Measurements from ENCODE around the gene GABRD.
A peak's percentile ranks its signal among the peaks of the same experiment; 100 is the strongest.

Gene GABRD

DNA sequence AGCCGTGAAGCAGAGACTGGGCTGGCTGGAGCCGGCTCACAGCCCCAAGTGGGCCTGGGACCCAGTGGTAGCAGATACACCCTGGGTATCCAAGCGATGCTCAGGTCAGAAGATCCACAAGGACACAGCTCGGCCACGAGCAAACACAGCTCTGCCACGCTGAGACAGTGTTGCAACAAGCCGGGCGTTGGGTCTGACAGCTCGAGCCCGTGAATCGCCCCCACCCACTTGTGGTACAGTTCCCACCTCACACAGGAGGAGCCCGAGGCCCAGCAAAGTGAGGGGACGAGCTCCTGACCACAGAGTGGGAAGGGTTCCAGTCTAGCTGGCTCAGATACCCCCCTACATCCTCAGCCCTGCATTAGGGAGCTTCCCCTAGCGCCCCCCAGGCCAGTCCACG lies 22.2 kb downstream of the GABRD start:
- no peak for DNase-seq

DNA sequence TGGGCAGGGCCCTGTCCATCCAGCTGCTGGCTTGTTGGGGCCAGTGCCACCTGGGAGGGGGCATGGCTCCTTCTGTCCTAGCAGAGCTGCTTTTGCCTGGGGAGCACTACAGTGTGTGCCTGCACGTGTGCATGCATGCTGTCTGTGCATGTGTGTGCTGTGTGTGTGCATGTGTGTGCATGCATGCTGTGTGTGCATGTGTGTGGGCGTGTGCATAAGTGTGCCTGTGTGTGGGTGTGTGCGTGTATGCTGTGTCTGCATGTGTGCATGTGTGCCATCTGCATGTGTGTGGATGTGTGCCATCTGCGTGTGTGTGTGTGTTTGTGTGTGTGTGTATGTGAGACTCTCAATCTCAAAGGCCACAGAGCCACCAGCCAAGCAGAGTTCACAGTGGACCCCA lies 22.7 kb downstream of the GABRD start:
- no peak for DNase-seq

DNA sequence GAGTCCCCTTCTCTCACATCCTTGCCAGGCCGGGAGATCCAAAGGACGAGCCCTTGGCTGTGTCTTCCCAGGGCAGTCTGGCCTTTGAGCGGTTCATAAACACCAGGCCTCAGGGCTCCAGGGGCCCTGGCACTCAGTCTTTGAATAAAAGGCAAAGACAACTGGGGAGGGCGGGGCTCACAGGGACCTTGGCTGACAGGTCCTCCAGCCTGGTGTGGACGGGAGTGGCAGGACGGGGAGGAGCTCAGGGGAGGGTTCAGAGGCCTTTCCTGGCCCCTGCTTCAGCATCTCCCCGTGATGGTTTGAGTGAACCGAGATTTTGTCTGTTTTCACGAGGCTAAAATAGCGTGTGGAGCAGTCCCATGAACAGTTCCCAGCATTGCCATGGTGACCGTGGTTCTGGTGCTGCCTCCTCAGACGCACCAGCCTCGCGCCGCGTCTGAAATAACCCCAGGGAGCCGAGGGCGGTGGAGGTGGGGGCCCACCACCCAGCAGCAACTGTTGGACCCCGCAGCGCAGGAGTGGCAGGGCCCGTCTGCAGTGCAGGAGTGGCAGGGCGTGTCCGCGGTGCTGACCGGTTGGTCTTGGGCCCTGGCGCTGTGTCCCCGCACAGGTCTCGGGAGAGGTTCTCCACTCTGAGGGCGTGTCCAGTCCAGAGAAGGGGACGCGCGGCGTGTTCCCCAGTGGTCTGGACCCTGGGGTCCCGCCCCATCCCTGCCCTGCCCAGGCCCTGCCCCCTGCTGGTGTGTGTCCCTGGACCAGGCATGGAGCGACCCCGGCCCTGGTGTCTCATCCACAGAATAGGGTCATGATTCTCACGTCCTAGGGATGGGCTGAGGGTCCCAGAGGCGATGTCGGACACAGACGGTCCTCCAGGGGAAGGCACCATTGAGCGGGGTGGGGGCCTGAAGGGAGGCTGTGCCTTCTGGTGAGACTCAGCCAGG lies 24.0 kb downstream of the GABRD start:
- DNase-seq: no peak

DNA sequence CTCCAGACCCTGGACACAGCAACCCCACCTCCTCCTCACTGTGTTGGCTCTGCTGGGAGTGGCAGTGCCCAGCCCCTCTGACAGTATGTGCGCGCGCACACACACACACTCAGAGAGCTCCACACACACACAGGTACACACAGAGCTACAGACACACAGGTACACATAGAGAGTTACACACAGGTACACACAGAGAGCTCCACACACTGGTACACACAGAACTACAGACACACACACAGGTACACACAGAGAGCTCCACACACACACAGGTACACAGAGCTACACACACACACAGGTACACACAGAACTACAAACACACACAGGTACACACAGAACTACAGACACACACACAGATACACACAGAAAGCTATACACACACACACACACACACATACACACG lies 24.7 kb downstream of the GABRD start:
- DNase-seq: no peak

DNA sequence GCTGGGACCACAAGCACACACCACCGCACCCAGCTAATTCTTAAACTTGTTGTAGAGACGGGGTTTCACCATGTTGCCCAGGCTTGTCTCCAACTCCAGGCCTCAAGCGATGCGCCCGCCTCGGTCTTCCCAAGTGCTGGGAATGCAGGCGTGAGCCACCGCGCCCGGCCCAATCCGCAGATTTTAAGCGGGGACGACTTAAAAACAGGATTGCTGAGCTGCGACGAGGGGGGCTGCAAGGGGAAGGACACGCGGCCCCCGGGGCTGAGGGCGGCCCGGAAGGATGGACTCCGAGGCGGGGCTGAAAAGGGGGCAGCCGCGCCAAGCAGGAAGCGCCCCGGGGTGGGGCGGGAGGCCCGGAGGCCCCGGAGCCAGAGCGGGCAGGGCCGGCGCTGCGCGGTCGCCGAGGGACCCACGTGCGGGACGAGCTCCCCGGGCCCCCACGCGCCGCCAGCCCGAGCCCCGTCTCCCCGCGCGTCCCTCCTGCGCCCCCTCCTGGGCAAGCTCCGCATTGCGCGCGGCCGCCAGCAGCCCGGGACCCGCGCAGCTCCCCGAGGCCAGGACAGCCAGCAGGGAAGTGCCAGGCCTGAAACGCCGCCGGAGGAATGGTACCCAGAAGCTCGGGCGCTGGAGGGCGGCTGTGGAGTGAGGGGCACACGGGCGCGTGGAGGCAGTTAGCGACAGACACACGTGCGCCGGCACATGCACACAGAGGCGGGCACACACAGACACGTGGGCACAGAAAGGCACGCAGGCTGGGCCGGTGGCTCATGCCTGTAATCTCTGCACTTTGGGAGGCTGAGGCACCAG lies 25.6 kb downstream of the GABRD start:
- peak; percentile 74 for DNase-seq

DNA sequence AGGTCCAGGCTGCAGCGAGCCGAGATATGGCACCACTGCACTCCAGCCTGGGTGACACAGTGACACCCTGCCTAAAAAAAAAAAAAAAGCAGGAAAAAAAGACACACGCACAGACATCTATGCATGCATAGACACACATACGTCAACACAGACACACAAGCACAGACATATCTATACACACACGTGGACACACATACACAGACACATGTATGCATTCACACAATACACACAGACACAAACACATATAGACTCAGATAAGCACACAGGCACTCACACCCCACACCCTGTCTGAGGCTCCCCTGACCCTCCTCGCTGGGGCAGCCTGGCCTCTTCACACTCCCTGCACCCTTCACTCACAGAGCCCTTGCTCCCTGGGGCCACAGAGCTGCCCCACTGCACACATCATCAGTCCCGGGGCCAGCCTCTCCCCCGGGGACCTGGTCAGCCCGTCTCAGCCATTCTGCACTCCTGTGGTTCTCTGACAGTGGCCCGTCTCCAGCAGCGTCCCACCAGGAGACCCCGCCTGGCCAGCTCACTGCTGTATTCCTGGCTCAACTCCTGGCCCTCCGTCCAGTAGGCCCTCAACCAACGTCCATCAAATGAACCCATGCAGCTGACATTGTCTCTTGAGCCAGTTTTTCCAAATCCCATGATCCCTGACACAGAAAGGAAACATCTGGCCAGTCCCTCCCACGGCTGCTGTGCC lies 26.5 kb downstream of the GABRD start:
- DNase-seq: no peak

DNA sequence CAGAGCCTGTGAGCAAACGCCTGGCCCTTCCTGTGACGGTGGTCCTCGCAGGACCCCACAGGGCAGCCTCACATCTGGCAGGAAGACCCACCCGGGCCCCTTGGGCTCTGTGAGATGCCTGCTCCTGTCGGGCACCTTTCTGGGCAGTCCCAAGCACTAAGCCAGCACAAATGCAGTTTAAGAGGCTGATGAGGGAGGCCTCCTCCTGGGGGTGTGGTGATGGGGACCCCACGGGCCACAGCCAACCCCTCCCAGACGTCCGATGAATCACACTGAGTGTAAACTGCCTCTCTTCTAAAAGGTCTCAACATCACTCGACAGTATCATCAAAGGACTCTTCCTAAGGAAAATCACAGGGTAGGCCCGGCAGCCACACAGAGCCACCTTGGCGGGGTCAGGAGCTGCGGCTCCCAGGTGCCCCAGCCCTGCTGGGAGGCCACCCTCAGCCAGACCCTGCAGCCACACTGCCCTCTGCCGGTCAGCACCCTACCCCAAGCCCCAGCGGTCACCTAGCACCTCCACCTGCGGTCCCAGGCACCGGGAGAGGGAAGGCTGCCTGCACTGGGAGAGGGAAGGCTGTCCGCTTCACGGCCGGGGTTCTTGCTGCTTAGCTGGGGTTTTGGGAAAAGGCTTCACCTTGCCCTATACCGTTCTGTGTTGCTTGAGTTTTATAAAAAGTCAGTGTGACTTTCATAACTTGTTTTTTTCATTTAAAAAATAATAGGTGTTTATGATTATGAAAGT lies 27.2 kb downstream of the GABRD start:
- DNase-seq: peak; percentile 55

DNA sequence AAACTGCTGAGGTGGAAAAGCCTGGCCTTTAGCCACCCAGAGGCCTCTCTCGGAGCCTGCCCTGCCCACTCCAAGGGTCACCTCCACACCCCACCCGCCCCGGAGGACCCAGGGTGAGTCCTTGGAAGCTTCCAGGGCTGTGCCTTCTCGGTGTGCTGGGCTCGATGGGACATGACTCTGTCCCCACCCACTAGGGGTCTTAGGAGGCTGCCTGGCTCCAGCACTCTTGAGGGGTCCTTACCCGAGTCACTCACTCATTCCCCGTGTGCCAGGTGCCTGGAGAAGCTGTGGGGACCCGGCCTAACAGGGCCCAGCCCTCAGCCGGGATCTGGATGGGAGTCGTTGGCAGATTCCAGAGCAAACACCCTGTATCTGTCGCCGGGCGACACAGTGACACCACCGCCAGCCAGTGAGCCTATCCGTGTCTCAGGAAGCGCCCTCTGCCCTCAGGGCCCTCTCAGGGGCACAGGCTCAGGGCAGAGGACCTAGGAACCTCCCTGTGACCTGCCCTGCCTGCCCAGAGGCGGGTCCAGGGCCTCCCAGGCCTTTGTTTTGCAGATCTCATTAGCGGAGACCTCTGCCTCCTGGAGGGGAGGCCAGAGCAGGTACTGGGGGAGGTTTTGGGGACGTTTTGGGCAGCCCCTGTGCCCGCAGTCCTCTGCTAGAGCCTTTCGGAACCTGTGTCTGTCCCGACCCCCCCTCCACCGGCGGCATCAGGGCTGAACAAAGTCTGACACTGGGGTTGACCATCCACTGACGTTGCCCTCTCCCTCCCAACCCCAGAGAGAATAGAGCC lies 28.0 kb downstream of the GABRD start:
- no peak for DNase-seq

DNA sequence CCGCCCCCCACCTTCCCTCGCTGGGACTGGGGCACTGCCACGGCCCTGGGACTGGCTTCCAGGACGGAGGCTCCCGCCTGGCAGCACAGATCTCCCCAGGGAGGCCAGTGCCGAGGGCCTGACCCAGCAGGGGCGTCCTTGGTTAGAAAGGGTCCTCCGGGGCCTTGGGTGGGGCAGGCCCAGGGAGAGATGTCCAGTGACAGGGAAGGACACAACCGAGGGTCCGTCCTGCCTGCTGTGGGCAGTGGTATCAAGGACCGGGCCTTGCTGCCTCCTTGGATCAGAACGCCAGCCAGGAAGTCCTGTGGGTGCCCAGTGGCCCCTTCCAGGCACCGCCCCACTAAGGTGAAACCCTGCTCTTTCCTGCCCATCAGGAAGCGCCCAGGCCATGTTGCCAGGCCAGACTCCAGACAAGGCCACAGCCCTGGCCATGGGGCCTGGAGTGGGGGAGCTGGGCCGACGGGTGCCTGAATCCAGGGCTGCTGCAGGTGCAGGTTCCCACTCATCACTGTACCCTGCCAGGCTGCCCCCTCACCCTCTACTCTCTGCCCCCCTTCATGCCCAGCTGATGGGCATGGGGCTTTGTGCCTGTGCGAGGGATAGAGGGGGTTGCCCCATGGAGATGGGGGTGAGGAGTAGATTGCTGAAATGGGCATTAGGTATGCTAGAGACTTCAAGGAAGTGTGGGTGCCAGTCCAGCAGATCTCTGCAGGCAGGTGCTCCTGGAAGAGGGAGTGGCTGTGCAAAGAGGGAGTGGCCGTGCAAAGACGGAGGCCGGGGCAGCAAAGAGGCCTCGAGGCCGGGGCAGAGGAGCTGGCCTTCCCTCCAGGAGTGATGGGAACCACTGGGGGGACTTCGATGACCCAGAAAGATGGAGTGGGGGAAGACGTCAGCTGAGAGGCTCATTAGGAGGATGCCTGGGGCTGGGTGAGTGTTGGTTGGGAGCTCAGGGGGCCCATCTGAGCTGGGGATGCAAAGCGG lies 28.9 kb downstream of the GABRD start:
- no peak for DNase-seq

DNA sequence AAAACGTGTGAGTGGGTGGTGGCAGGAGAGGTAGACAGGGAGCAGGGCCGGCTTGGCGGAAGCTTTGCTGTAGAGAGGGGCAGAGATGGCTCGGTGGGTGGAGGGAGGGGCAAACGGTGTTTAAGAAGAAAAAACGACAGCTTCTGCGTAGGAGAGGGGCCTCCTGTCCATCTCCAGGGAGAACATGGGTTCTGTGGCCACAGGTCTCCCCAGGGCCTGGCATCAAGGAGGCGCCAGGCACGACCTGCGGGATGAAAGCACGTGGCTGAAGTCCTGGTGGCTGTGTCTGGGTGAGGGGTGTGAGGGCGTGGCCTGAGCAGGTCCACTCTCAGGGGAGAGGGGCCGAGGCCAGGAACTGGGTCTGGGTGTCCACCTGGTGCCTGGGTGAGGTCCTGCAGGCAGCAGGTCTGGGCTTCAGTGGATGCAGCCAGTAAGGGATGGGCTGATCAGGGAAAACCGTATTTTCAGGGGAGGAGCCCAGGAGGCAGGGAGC lies 30.1 kb downstream of the GABRD start:
- no peak for DNase-seq

DNA sequence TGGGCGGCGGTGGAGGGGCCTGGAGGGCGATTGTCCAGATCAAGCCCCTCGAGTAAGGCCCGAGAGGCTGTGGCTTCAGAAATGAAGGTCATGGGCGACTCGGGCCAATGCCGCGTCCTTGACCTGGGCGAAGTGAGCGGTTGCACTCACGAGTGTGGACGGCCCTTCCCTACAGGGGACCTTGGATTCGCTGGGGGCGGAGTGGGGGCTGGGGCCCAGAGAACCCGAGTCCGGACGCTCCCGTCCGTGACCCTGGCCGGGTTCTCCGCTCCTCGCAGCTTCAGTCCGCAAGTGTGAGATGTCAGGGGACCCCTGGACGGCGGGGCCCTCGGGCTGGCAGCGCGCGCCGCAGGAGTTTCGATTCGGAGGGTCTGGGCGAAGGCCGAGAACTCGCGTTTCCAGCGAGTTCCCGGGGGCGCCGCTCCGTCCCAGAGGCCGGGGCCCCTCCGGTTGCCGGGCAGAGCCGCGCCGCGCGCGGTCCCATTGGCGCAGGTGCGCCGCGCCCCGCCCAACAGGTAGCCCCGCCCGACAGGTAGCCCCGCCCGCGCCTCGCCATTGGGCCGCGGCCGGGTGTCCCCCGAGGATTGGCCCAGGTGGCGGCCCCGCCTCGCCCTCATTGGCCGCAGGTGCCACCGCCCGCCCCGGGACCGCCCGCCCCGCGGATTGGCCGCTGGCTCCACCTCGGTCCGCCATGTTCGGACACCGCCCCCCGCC lies 30.7 kb downstream of the GABRD start, which contains the start of gene PRKCZ:
Gene PRKCZ, plus strand, starts transcription at position 694 of the 714 bp plus-strand sequence. CDS start 220 bp downstream, outside the sequence.
- DNase-seq: peak; percentile 85

DNA sequence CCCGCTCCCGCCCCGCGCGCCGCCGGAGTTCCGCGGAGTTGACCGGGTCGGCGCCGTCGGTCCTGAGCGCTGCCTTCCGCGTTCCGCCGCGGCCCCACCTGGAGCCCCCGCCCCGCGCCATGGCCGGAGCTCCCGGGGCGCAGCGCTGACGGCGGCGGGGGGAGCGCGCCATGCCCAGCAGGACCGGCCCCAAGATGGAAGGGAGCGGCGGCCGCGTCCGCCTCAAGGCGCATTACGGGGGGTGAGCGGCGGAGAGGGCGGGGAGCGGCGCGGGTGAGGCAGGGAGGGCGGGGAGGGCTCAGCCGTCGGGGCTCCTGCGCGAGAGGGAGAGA lies 31.3 kb downstream of the GABRD start:
- no peak for DNase-seq

DNA sequence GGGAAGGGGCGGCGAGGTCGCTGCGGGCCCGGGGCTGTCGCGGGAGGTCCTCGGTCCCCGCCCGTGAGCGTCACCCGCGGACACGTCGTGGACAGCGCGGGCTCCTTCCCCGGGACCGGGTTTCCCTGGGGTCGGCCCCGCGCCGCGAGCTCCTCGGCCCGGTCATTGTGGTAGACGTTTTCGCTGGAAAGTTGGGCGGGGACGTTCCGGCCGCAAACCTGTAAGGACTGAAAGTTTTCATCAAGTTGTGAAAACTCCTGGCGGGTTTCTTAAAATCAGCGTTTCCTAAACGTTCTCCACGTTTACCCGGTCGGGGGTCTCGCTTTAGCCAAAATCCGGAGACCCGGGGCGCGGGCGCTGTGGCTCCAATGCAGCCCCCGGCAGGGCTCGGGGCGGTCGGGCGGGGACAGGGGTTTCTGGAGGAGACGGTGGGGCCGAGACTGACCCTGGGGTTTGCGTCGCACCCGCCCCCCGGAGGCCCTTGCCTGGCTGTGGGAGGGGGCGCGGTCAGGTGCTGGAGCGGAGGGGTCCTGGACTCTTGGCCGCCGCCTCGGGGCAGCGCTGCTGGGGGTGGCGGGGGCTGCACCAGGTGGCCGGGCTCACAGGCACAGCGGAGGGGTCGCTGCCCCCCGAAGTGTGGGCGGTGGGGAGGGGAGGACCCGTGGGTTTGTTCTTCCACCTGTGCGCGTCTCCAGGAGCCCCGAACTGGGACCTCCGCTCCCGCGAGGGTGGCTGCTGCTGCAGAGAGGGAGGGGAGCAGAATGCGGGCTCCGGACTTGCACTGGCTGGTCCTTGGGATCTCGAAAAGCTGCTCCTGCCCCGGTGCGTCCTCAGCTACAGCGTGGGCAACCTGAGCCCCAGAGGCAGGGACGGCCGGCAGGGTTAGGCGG lies 31.9 kb downstream of the GABRD start:
- no peak for DNase-seq

DNA sequence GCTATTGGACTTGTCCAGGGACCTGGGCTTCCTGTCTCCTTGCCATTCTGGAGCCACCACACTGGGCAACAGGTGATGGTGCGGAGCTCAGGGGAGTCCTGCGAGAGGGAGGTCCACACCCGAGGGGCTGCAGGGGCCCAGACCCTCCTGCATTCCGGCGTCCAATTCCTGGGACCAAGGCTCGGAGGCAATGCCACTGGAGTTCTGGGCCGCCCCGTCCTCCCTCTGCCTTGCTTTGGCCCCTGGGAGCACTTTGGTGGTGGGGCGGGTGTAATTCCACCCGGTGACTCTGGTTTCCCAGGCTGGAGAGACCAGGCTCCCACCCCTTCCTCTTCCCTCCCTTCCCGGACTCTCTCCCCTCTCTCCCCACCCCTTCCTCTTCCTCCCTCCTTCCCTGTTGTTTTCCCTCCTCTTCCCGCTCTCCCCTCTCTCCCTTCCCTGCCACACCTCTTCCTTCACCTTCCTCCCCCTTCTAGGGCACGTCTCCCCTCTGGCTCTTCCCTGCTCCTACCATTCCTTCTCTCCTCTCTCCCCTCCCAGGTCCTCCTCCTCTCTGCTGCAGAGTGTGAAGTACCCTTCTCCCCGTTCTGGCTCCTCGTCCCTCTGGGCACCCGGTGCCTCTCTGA lies 33.0 kb downstream of the GABRD start:
- no peak for DNase-seq

DNA sequence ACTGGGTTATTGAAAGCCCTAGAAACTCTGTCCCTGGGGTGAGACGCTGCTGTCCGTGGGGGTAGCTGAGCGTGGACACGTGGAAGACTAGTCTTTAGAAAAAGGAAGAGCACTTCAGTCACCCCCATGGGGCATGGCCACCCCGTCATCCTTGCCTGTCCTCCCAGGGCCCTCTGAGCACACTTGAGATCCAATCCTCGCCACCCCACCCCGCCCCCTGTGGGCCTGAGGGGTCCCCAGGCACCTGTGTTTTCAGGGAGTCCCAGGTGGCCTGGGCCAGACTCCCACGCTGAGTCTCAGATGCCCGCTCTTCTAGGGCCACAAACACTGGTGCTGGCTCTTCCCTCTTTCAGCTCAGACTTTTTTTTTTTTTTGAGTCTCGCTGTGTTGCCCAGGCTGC lies 33.6 kb downstream of the GABRD start:
- no peak for DNase-seq

DNA sequence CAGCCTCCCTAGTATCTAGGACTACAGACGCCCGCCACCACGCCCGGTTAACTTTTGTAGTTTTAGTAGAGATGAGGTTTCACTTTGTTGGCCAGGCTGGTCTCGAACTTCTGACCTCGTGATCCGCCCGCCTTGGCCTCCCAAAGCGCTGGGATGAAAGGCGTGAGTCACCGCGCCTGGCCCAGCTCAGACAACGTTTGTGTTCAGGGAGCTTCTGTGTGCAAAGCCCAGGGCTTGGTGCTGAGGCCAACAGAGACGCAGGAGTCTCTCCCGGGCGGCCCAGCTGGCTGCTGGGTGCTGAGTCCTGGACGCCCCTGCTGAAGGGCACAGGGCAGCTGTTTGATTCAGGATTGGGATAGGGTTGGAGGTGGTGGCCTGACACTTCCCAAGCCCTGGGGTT lies 34.1 kb downstream of the GABRD start:
- no peak for DNase-seq

DNA sequence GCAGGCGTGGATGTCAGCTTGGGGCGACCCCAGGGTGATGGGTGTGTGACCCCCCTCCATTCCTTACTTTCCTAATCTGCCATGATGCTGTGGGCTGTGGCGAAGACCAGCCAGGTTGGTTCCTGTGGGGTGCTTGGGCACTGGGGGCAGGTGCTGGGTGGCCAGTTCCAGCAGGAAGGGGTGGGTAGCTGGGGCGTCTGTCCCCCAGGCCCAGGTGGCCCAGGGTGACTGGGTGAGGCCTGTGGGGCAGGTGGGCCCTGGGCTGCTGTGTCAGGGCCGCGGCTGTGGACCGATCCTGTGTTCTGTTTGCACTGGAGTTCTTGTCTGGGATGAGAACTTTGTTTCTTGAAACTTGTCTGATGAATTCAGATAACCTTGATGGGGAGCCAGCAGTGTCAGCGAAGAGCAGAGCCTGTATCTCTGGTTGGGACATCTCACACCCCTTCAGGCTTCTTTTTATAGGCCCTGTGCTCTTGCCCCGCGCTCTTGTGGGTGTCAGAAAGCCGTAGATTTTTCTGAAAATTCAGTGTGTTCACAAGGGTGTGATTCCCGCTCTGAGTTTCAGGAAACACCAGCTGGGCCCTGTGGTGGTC lies 34.7 kb downstream of the GABRD start:
- no peak for DNase-seq

DNA sequence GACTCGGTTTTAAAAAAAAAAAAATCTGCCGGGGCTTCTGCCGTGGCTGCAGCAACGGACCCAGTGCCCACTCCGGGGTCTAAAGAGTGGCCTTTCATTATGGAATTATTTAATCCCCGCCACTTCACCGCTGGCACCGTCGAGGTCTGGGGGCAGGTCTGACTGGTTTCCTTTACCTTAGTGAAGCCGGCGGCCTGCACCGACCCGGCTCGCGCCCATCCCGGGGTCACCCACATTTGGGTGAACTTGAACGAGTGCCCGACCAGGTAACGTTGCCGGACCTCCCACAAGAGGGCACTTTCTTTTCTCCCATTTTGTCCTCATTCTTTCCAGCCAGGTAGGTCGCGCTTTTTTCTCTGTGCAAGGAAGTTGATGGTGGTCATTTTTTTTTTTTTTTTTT lies 35.4 kb downstream of the GABRD start:
- DNase-seq: no peak
